ENCODE measurements around the gene ARMH3. TPM values are rescaled to one million over a fixed set of nuclear protein-coding genes. Genes with fewer than 3 reads are reported as not detected.

ARMH3 gene
- total RNA-seq, 2 experiments from 2014 or later = 7.9 to 24.3 TPM

- Histone ChIP-seq H3K36me3 (ENCODE audit: insufficient read depth, low read length) (peaks cover 100% of the 10 kb centered on the region), H3K4me1 (ENCODE audit: insufficient read depth, low read length, poor library complexity, severe bottlenecking) (no peaks in the 10 kb centered on the region), H3K79me2 (ENCODE audit: insufficient read depth, low read depth, low read length) (peaks cover 22% of the 10 kb centered on the region), H3K9me3 (ENCODE audit: low read length) (no peaks in the 10 kb centered on the region), H3K9me2 (ENCODE audit: insufficient read depth, low read length) (no peaks in the 10 kb centered on the region), H3K27ac (ENCODE audit: low read depth, low read length, poor library complexity, severe bottlenecking) (no peak overlapping the region), H4K20me1 (ENCODE audit: insufficient read depth, low read length) (peaks cover 11% of the 10 kb centered on the region; the same call in 1 of the 2 replicates), H3K4me2 (ENCODE audit: low read length) (no peak overlapping the region), H2AFZ (ENCODE audit: low read length) (no peak overlapping the region), H3K4me3 (ENCODE audit: low read depth, low read length, poor library complexity, severe bottlenecking) (no peak overlapping the region)
- no peak for DNase-seq (ENCODE audit: low spot score)
- no TSS peak for BruUV-seq (replicated peaks)
- intact Hi-C loops (cut with micrococcal nuclease; ENCODE audit: unreplicated experiment) = no loop called here
- TF ChIP-seq CTCF (conservative IDR thresholded peaks at IDR 0.05; ENCODE audit: low read length) (no peak), EZH2phosphoT487 (IDR thresholded peaks at IDR 0.05; ENCODE audit: borderline replicate concordance, low read depth, low read length) (no peak)
- POLR2A ChIA-PET = interaction anchor here (0.5 to 1.3 kb wide), 8 partner anchors 10 to 845 kb away, joined by 3 to 8 read pairs (median 4); partner anchors contain the start of gene NPM3
- CTCF ChIA-PET (ENCODE audit: unreplicated experiment) = no interaction called here
Measured at GRCh38 chr10:101797403-101798059, 258.4 kb downstream of the ARMH3 start.

Small RNAs within 50 kb of the gene (small RNA-seq; reads per million reads assigned to genes)
- gene AL500527.1 (not detected), gene AL500527.2 (not detected), gene RF00017 (not detected), gene RF00019 (not detected)

Other genes starting within 250 kb of the ARMH3 start
- gene OGA, start 237.7 kb downstream of the ARMH3 start, total RNA-seq (2014; rRNA removed; shearing (Covaris generic)) = 65.5 and 73.2 TPM in 2 replicates
- 109 and 124 TPM in 2 replicates for gene OGA, start 237.7 kb downstream of the ARMH3 start, total RNA-seq (2022)
- 1.4 and 7.3 TPM in 2 replicates for gene KCNIP2, start 212.4 kb downstream of the ARMH3 start, total RNA-seq (2014; rRNA removed; shearing (Covaris generic))
- gene KCNIP2, start 212.4 kb downstream of the ARMH3 start, total RNA-seq (2022) = 2.8 and 4.3 TPM in 2 replicates
- 23.8 and 28.2 TPM in 2 replicates for gene HPS6, start 9.2 kb upstream of the ARMH3 start, total RNA-seq (2014; rRNA removed; shearing (Covaris generic))
- gene HPS6, start 9.2 kb upstream of the ARMH3 start, total RNA-seq (2022) = 19.2 and 21.7 TPM in 2 replicates
- gene LDB1, start 64.2 kb upstream of the ARMH3 start, total RNA-seq (2014; rRNA removed; shearing (Covaris generic)) = 50.8 and 58.6 TPM in 2 replicates
- 60.9 and 64.8 TPM in 2 replicates for gene LDB1, start 64.2 kb upstream of the ARMH3 start, total RNA-seq (2022)
- gene PPRC1, start 76.9 kb upstream of the ARMH3 start, total RNA-seq (2014; rRNA removed; shearing (Covaris generic)) = 29.8 and 47.1 TPM in 2 replicates
- gene PPRC1, start 76.9 kb upstream of the ARMH3 start, total RNA-seq (2022) = 70.0 and 77.2 TPM in 2 replicates
- 93.5 and 120 TPM in 2 replicates for gene NOLC1, start 96.2 kb upstream of the ARMH3 start, total RNA-seq (2014; rRNA removed; shearing (Covaris generic))
- 131 and 152 TPM in 2 replicates for gene NOLC1, start 96.2 kb upstream of the ARMH3 start, total RNA-seq (2022)
- gene ELOVL3, start 170.1 kb upstream of the ARMH3 start, total RNA-seq (2014; rRNA removed; shearing (Covaris generic)) = 0.62 TPM in 1 of 2 replicates, not detected in the other
- gene ELOVL3, start 170.1 kb upstream of the ARMH3 start, total RNA-seq (2022) = 0.48 TPM in 1 of 2 replicates, not detected in the other
- not detected in 2 replicates for gene PITX3, start 185.3 kb upstream of the ARMH3 start, total RNA-seq (2014; rRNA removed; shearing (Covaris generic))
- not detected in 2 replicates for gene PITX3, start 185.3 kb upstream of the ARMH3 start, total RNA-seq (2022)
- 13.8 and 17.8 TPM in 2 replicates for gene GBF1, start 189.4 kb upstream of the ARMH3 start, total RNA-seq (2014; rRNA removed; shearing (Covaris generic))
- 33.4 and 36.9 TPM in 2 replicates for gene GBF1, start 189.4 kb upstream of the ARMH3 start, total RNA-seq (2022)